ENCODE measurements around the gene CLEC10A. TPM values are rescaled to one million over a fixed set of nuclear protein-coding genes. Genes with fewer than 3 reads are reported as not detected.

The CLEC10A gene
- total RNA-seq, 1 experiment from 2014 or later, result not detected

- intact Hi-C loops (cut with micrococcal nuclease), result no loop called here
- DNase-seq (ENCODE audit: unreplicated experiment), result no peak
- ChIA-PET POLR2A (interaction anchor here (0.6 to 0.7 kb wide), 2 partner anchors 17 to 104 kb away, joined by 3 to 6 read pairs; no protein-coding TSS in a partner anchor), CTCF (no interaction called here)
- BruUV-seq (replicated peaks), result no TSS peak
- peaks cover 16% of the 10 kb centered on the region for H3K27me3 Mint-ChIP-seq (ENCODE audit: insufficient read depth, unreplicated experiment)
- no peaks in the 10 kb centered on the region for H3K36me3 Mint-ChIP-seq (ENCODE audit: insufficient read depth, unreplicated experiment)
- no peaks in the 10 kb centered on the region for H3K9me3 Mint-ChIP-seq (ENCODE audit: unreplicated experiment)
- H3K4me3 Mint-ChIP-seq (ENCODE audit: unreplicated experiment), result no peak overlapping the region
- no peaks in the 10 kb centered on the region for H3K4me1 Mint-ChIP-seq (ENCODE audit: insufficient read depth, unreplicated experiment)
- no peak for TF ChIP-seq CTCF (IDR thresholded peaks at IDR 0.05; ENCODE audit: unreplicated experiment)
- no peak overlapping the region for H3K27ac Mint-ChIP-seq (ENCODE audit: low read depth, unreplicated experiment)
Measured at GRCh38 chr17:7119314-7119713, 39.3 kb upstream of the CLEC10A start.

- Mint-ChIP-seq H3K27me3 (ENCODE audit: insufficient read depth, unreplicated experiment) (peaks cover 11% of the 10 kb centered on the region), H3K27ac (ENCODE audit: low read depth, unreplicated experiment) (no peak overlapping the region), H3K4me3 (ENCODE audit: unreplicated experiment) (no peak overlapping the region), H3K4me1 (ENCODE audit: insufficient read depth, unreplicated experiment) (no peaks in the 10 kb centered on the region), H3K36me3 (ENCODE audit: insufficient read depth, unreplicated experiment) (no peaks in the 10 kb centered on the region), H3K9me3 (ENCODE audit: unreplicated experiment) (no peaks in the 10 kb centered on the region)
- no TSS peak for BruUV-seq (replicated peaks)
- ChIA-PET POLR2A (no interaction called here), CTCF (interaction anchor here (0.6 kb wide), 2 partner anchors 11 to 23 kb away, joined by 3 read pairs; no protein-coding TSS in a partner anchor)
- no peak for TF ChIP-seq CTCF (IDR thresholded peaks at IDR 0.05; ENCODE audit: unreplicated experiment)
- no peak for DNase-seq (ENCODE audit: unreplicated experiment)
- intact Hi-C loops (cut with micrococcal nuclease), result no loop called here
Measured at GRCh38 chr17:7114875-7115614, 35.0 kb upstream of the CLEC10A start.

GRCh38 chr17:7114241-7114874 lies 34.3 kb upstream of the CLEC10A start, which contains the start of gene ASGR2:
Gene ASGR2, minus strand, starts transcription at chr17:7114822. Its CDS starts 582 bp downstream, at chr17:7114240.
- intact Hi-C loops (cut with micrococcal nuclease), result no loop called here
- H3K4me3 Mint-ChIP-seq (ENCODE audit: unreplicated experiment), result no peak within 1 kb of the TSS
- POLR2A ChIA-PET, result no interaction called here
- DNase-seq (ENCODE audit: unreplicated experiment), result no peak
- no peaks in the 10 kb centered on the region for H3K9me3 Mint-ChIP-seq (ENCODE audit: unreplicated experiment)
- TF ChIP-seq CTCF (IDR thresholded peaks at IDR 0.05; ENCODE audit: unreplicated experiment), result no peak
- H3K27ac Mint-ChIP-seq (ENCODE audit: low read depth, unreplicated experiment), result no peak within 1 kb of the TSS
- CTCF ChIA-PET, result interaction anchor here (0.6 kb wide), 1 partner anchor 10 kb away, joined by 3 read pairs; no protein-coding TSS in a partner anchor
- no peaks in the 10 kb centered on the region for H3K4me1 Mint-ChIP-seq (ENCODE audit: insufficient read depth, unreplicated experiment)
- H3K27me3 Mint-ChIP-seq (ENCODE audit: insufficient read depth, unreplicated experiment), result peaks cover 4% of the 10 kb centered on the region
- no peaks in the 10 kb centered on the region for H3K36me3 Mint-ChIP-seq (ENCODE audit: insufficient read depth, unreplicated experiment)
- BruUV-seq (replicated peaks), result no TSS peak

GRCh38 chr17:7113273-7114071 lies 33.4 kb upstream of the CLEC10A start:
- Mint-ChIP-seq H3K36me3 (ENCODE audit: insufficient read depth, unreplicated experiment) (no peaks in the 10 kb centered on the region), H3K27me3 (ENCODE audit: insufficient read depth, unreplicated experiment) (no peaks in the 10 kb centered on the region), H3K27ac (ENCODE audit: low read depth, unreplicated experiment) (no peak overlapping the region), H3K4me1 (ENCODE audit: insufficient read depth, unreplicated experiment) (no peaks in the 10 kb centered on the region), H3K9me3 (ENCODE audit: unreplicated experiment) (no peaks in the 10 kb centered on the region), H3K4me3 (ENCODE audit: unreplicated experiment) (no peak overlapping the region)
- ChIA-PET CTCF (no interaction called here), POLR2A (no interaction called here)
- no peak for DNase-seq (ENCODE audit: unreplicated experiment)
- TF ChIP-seq CTCF (IDR thresholded peaks at IDR 0.05; ENCODE audit: unreplicated experiment), result no peak
- BruUV-seq (replicated peaks), result no TSS peak
- intact Hi-C loops (cut with micrococcal nuclease), result no loop called here

All from MCF 10A (cell line).